ENCODE measurements around the gene KLRF2. TPM values are rescaled to one million over a fixed set of nuclear protein-coding genes. Genes with fewer than 3 reads are reported as not detected.

KLRF2 gene
- total and polyA plus RNA-seq, 2 of the 8 experiments (the other 6 are each of a cell fraction or from before 2014, with no cell fraction given): not detected

- POLR2A ChIA-PET (ENCODE audit: partially characterized antibody): interaction anchor here (1.1 to 9.1 kb wide), 4 partner anchors 6 to 87 kb away, joined by 4 to 121 read pairs (median 6); no protein-coding TSS in a partner anchor
- H3K27ac ChIP-seq (ENCODE audit: low read depth, low read length): no peak overlapping the region
- TF ChIP-seq EP300 (IDR thresholded peaks at IDR 0.05; ENCODE audit: borderline replicate concordance in 1 of 2, low read depth in 2 of 2, low read length in 2 of 2) (no peak), CEBPB (IDR thresholded peaks at IDR 0.05; ENCODE audit: low read depth, low read length) (no peak), PHF8 (conservative IDR thresholded peaks at IDR 0.05; ENCODE audit: low read depth, low read length) (no peak), SP2 (IDR thresholded peaks at IDR 0.05; ENCODE audit: low read length) (no peak), CHD1 (IDR thresholded peaks at IDR 0.05; ENCODE audit: low read depth, low read length) (no peak), EZH2 (IDR thresholded peaks at IDR 0.05; ENCODE audit: low read depth, low read length, severe bottlenecking) (no peak), ATF2 (IDR thresholded peaks at IDR 0.05; ENCODE audit: low read length) (no peak), TCF12 (IDR thresholded peaks at IDR 0.05; ENCODE audit: low read depth, low read length) (no peak), BACH1 (IDR thresholded peaks at IDR 0.05; ENCODE audit: low read length) (no peak), GABPA (IDR thresholded peaks at IDR 0.05; ENCODE audit: borderline replicate concordance, insufficient read depth, low read length) (no peak), ASH2L (IDR thresholded peaks at IDR 0.05; ENCODE audit: low read length) (no peak), BCL11A (IDR thresholded peaks at IDR 0.05; ENCODE audit: low read depth in 2 of 2, low read length in 2 of 2) (no peak), CBX8 (IDR thresholded peaks at IDR 0.05; ENCODE audit: borderline replicate concordance, low read depth, low read length) (no peak)
These were observed 19.6 kb downstream of the KLRF2 start for GRCh38 chr12:9900930-9901329.

More at GRCh38 chr12:9900930-9901329, 19.6 kb downstream of the KLRF2 start:
- H3K36me3 ChIP-seq (ENCODE audit: control insufficient read depth in 2 of 4, insufficient read depth in 4 of 4, low read length in 3 of 4): peaks cover 6 to 48% (median 10%) of the 10 kb centered on the region in 4 experiments; a peak in 6 of 8 replicates
- H3K79me2 ChIP-seq (ENCODE audit: control insufficient read depth in 1 of 2, insufficient read depth in 2 of 2, low read length in 2 of 2): peaks cover 0 to 41% of the 10 kb centered on the region in 2 experiments; a peak in 2 of 4 replicates
- no peak overlapping the region for H2BK20ac ChIP-seq (ENCODE audit: low read length)
- no peak overlapping the region for H3K4ac ChIP-seq (replicated peaks; ENCODE audit: insufficient read length, low read depth, low read length)
- H3K18ac ChIP-seq (ENCODE audit: extremely low read depth, low read length): no peak overlapping the region
- H3K27me3 ChIP-seq (replicated peaks in 1 of 4; ENCODE audit: control insufficient read depth in 3 of 4, extremely low read depth in 1 of 4, insufficient read depth in 3 of 4, low read length in 3 of 4): no peaks in the 10 kb centered on the region
- H2BK12ac ChIP-seq (ENCODE audit: low read depth, low read length): no peak overlapping the region
- FAIRE-seq: no peak
- no peaks in the 10 kb centered on the region for H3K79me1 ChIP-seq (ENCODE audit: low read depth, low read length)
- H2AFZ ChIP-seq (ENCODE audit: low read length): no peak overlapping the region
- CTCF ChIA-PET (ENCODE audit: partially characterized antibody): no interaction called here
- H3K9ac ChIP-seq (replicated peaks in 1 of 4; ENCODE audit: extremely low read depth in 1 of 4, low read depth in 3 of 4, low read length in 3 of 4): no peak overlapping the region
- no peak overlapping the region for H2BK15ac ChIP-seq (ENCODE audit: low read length)
- H4K5ac ChIP-seq (ENCODE audit: insufficient read length, low read depth, low read length): no peak overlapping the region
- no peak overlapping the region for H4K91ac ChIP-seq (replicated peaks; ENCODE audit: insufficient read length, low read length)
- DNase-seq (ENCODE audit: low read depth in 1 of 2, low spot score in 2 of 2): no peak
- no peak overlapping the region; a peak in 1 of 4 replicates for H3K4me2 ChIP-seq (ENCODE audit: insufficient read depth in 1 of 2, low read depth in 2 of 2, low read length in 2 of 2)
- H2BK5ac ChIP-seq (ENCODE audit: low read depth, low read length): no peak overlapping the region
- H3K56ac ChIP-seq (replicated peaks; ENCODE audit: insufficient read length, low read depth, low read length): no peak overlapping the region
- no peak overlapping the region for H2BK120ac ChIP-seq (replicated peaks; ENCODE audit: low read depth, low read length)
- H3K4me3 ChIP-seq (ENCODE audit: extremely low read depth in 1 of 4, insufficient read depth in 2 of 4, low read depth in 3 of 4, low read length in 4 of 4): no peak overlapping the region
- peaks cover 0 to 4% of the 10 kb centered on the region in 2 experiments for H4K20me1 ChIP-seq (replicated peaks in 1 of 2; ENCODE audit: control insufficient read depth in 1 of 2, insufficient read depth in 2 of 2, low read length in 2 of 2)
- WGBS, 2 experiments (ENCODE audit: extremely low coverage in 1 of 2, insufficient coverage in 1 of 2, insufficient read length in 1 of 2, insufficient replicate concordance in 2 of 2, low coverage in 1 of 2, low lambda C conversion rate in 2 of 2, missing lambda C conversion rate in 1 of 2): 90% methylated on average over 2 of the region's 2 CpGs; no CpG with 5 or more reads in 1 of the 2 experiments
- H3K23me2 ChIP-seq (ENCODE audit: low read depth, low read length): no peaks in the 10 kb centered on the region
- no peak overlapping the region for H4K8ac ChIP-seq (ENCODE audit: extremely low read depth, insufficient read depth, low read length)
- H3K4me1 ChIP-seq (replicated peaks in 1 of 4; ENCODE audit: control insufficient read depth in 3 of 4, insufficient read depth in 4 of 4, low read length in 3 of 4): peaks cover 0 to 19% (median 3%) of the 10 kb centered on the region in 4 experiments; a peak in 1 of 7 replicates
- no peaks in the 10 kb centered on the region for H3K9me3 ChIP-seq (ENCODE audit: insufficient read depth in 2 of 2, low read depth in 1 of 2, low read length in 1 of 2)
- no peak overlapping the region for H3K23ac ChIP-seq (ENCODE audit: insufficient read length)
- H3K14ac ChIP-seq (ENCODE audit: insufficient read length): no peak overlapping the region
- H2AK5ac ChIP-seq (ENCODE audit: low read depth, low read length): no peak overlapping the region
